Activated CD4-positive, CD25-positive, alpha-beta regulatory T cell treated with anti-CD3 and anti-CD28 coated beads, Interleukin-2, amount 50 U/mL, for 16 hours (primary cell): ENCODE results near the gene TSHZ2.

Source experiments
- DNase-seq: peaks from one replicate; pipeline ENCODE4 v3.0.0-alpha.2; 2020; ENCODE audit warnings: low read depth, low spot score

The TSHZ2 gene

GRCh38 chr20:53539516-53539915 lies 567.4 kb downstream of the TSHZ2 start:
- no peak for DNase-seq
